ENCODE data around the gene KDM2A.
"Not testable (repeated sequence)": the region's sequence is repeated elsewhere in the genome, so short reads cannot be mapped to it uniquely, and the experiment has no call there.

Gene KDM2A

DNA sequence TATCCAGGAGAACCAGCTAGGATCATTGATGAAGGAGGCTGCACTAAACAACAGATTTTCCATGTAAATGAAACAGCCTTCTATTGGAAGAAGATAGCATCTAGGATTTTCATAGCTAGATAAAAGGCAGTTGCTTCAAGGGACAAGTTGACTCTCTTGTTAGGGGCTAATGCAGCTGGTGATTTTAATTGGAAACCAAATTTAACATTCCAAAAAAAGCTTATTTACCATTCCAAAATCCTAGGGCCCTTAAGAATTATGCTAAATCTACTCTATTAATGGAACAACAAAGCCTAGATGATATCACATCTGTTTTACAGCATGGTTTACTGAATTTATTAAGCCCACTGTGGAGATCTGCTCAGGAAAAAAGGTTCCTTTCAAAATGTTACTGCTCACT, 80.7 kb downstream of the KDM2A start:
- TF ChIP-seq, protein P1, sequence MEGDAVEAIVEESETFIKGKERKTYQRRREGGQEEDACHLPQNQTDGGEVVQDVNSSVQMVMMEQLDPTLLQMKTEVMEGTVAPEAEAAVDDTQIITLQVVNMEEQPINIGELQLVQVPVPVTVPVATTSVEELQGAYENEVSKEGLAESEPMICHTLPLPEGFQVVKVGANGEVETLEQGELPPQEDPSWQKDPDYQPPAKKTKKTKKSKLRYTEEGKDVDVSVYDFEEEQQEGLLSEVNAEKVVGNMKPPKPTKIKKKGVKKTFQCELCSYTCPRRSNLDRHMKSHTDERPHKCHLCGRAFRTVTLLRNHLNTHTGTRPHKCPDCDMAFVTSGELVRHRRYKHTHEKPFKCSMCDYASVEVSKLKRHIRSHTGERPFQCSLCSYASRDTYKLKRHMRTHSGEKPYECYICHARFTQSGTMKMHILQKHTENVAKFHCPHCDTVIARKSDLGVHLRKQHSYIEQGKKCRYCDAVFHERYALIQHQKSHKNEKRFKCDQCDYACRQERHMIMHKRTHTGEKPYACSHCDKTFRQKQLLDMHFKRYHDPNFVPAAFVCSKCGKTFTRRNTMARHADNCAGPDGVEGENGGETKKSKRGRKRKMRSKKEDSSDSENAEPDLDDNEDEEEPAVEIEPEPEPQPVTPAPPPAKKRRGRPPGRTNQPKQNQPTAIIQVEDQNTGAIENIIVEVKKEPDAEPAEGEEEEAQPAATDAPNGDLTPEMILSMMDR (conservative IDR thresholded peaks at IDR 0.05), result no peak
- no peak overlapping the region for H3K27ac ChIP-seq

DNA sequence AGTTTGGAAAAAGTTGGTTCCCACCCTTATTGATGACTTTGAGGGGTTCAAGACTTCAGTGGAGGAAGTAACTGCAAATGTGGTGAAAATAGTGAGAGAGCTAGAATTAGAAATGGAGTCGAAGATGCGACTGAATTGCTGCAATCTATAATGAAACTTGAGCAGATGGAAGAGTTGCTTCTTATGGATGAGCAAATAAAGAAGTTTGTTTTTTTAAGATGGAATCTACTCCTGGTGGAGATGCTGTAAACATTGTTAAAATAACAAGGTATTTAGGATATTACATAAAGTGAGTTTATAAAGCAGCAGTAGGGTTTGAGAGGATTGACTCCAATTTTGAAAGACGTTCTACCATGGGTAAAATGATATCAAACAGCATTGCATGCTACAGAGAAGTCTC, 83.0 kb downstream of the KDM2A start:
- H3K27ac ChIP-seq, result peak overlapping the region; percentile 1; the same call in 1 of the 2 replicates
- TF ChIP-seq, protein P1 (conservative IDR thresholded peaks at IDR 0.05), result no peak

DNA sequence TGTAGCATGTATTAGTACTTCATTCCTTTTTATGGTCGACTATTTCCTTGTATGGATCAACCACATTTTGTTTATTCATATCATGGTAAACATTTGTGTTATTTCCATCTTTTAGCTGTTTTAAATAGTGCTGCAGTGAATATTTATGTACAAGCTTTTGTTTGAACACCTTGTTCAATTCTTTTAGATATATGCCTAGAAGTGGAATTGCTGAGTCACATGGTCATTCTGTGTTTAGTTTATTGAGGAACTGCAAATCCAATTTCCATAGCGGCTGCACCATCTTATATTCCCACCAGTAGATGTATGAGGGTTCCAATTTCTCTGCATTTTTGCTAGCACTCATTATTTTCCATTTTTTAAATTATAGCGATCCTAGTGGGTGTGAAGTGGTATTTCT, 85.8 kb downstream of the KDM2A start:
- TF ChIP-seq, protein P1 (conservative IDR thresholded peaks at IDR 0.05), result no peak
- no peak overlapping the region for H3K27ac ChIP-seq

DNA sequence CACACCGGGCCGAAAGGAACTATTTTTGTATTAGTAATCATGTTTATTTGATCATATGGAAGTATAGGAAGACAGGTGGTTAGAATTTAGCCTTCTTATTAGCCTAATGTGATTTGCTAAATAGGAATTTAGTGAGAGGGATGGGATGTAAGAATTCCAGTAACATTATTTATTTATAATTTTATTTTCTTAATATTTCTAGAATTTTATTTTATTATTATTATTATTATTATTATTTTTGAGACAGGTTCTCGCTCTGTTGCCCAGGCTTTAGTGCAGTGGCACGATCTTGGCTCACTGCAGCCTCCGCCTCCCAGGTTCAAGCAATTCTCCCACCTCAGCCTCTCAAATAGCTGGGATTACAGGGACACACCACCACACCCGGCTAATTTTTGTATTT, 90.2 kb downstream of the KDM2A start:
- not testable (repeated sequence) for H3K27ac ChIP-seq

DNA sequence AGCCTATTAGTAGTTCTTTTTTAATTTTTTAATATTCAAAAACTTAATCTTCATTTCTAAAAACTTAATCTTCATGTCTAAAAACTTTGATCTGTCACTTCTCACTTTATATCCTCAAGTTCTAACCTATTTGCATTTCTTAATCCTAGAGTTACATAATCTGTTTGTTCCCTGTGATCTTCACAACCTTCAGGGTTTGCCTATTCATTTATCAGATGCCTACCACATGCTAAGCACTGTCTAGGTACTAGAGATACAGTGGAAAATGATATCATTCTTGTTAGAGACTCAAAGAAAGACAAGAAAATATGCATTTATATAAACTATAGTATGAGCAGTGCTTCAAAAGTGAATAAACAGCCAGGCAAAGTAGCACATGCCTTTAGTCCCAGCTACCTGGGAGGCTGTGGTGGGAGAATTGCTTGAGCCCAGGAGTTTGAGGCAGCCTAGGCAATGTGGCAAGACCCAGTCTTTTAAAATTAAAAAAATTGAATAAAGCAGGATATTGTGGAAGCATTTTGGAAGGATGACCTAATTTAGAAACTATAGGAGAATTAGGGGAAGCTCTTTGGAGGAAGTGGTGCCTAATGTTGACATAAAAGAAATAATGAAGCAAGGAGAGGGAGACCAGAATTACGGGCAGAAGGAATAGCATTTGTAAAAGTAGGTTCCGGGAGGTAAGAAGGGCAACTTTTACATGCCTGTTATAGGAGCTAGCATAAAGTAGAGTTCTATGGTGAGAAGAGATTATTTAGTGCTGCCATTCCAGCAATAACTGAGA, 92.8 kb downstream of the KDM2A start:
- TF ChIP-seq, protein P1 (conservative IDR thresholded peaks at IDR 0.05), result no peak
- no peak overlapping the region for H3K27ac ChIP-seq

DNA sequence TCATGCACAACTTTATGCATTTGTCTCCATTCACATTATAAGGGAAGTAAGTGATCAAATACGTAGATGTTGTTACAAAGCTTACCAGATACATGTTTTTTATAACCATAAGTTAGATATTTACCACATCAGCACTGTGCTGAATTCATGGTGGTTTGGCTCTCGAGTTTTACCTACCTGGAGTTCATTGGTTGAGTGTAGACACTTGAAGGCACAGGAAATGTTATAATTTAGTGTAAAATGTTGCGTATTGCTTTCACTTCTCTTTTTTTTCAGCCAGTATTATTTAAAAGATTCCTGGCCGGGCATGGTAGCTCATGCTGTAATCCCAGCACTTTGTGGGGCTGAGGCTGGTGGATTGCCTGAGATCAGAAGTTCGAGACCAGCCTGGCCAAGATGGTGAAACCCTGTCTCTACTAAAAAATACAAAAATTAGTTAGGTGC, 94.1 kb downstream of the KDM2A start:
- TF ChIP-seq, protein P1 (conservative IDR thresholded peaks at IDR 0.05), result no peak
- no peak overlapping the region for H3K27ac ChIP-seq

DNA sequence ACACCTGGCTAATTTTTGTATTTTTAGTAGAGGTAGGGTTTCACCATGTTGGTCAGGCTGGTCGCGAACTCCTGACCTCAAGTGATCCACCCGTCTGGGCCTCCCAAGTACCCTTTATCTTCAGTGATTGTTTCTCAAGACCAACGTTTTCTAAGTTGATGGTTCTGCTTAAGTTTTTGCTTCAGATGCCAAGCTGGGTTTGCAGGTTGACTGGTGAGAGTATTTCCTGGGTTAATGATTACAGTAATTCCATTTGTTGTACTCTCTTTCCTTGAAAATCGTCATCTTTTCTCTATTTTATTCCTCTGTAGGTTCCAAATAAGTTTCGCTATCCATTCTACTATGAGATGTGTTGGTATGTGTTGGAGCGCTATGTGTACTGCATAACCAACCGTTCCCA, 108.7 kb downstream of the KDM2A start:
- no peak overlapping the region for H3K27ac ChIP-seq
- TF ChIP-seq, protein P1 (conservative IDR thresholded peaks at IDR 0.05), result no peak

DNA sequence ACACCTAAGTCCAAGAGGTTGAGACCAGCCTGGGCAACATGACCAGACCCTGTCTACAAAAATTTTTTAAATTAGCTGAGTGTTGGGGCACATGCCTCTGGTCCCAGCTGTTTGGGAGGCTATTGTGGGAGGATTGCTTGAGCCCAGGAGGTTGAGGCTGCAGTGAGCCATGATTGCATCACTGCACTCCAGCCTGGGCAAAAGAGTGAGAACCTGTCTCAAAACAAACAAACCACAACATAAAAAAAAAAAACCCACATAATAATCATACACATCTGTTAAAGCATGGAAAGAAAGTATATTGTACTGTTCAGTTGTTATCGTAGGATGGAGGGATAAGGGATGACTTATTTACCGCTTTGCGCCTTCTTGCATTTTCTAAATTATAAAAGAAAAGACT, 111.3 kb downstream of the KDM2A start:
- H3K27ac ChIP-seq, result no peak overlapping the region
- TF ChIP-seq, protein P1 (conservative IDR thresholded peaks at IDR 0.05), result no peak
